GM19043 (cell line): Measurements from ENCODE around the gene P2RX3.

ENCODE experiments used
- ATAC-seq: cut with Tn5 transposase; IDR thresholded peaks from one replicate; pipeline ENCODE4 v1.9.1; 2021; ENCODE audit warnings: low read depth; ENCODE audit not compliant: unreplicated experiment

The P2RX3 gene

GRCh38 chr11:57309106-57310059 is 28.8 kb upstream of the P2RX3 start:
- ATAC-seq = no peak

- no peak for ATAC-seq
Measured at GRCh38 chr11:57310091-57310490, 28.1 kb upstream of the P2RX3 start.

DNA sequence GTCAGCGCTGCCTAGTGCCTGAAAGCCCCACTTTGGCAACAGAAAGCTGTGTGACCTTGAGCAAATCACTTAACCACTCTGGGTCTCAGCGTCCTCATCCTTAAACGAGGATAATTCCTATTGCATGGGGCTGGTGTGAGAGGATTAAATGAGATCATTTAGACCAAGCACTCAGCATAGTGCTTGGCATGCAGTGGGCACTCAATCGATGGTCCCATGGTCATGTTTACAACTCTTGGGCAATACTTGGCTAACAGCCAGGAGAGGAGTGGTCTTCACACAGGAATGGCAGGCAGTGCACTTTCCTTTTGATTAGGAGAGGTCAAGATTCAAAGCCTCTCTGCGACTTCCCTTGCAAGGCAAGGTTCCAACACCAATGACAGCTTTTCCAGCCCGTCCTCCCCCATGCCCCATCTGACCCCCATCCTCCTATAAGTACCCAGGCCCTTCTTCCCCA is 27.5 kb upstream of the P2RX3 start:
- ATAC-seq = no peak

DNA sequence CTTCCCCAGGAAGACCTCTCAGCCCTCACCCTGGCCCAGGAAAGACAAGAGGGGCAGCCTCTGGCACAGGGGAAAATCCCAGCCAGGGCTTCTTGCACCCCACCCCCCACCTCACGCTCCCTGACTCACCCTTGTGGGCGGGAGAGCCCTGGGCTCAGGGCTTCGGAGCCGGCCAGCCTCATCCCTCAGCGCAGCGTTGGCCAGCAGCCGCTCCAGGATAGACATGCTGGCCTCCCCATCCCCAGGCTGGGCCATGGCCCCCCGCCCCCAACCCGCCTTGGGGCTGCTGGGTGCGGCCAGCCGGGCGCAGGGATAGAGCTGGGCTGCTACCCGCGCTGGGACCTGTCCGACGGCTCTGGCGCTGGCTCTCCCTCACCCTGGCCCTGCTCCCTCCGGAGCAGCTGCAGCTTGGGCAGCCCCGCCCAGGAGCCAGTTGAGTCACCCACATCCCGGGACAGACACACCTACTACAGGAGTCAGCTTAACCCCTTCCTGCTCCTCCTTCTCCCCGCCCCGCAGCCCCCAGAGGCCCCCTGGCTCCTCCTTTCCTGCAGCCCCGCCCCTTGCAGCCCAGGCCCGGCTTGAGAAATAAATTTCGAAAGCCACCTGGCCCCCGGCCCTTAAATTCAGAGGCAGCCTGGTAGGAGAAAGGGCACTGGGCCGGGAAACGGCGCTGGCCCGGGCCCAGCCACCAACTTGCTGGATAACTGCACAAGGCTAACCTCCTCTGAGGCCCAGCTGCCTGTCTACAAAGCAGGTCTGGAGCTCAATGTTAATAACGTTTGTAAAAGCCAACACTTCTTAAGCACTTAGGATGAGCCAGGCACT is 26.8 kb upstream of the P2RX3 start:
- ATAC-seq = peak; percentile 97

DNA sequence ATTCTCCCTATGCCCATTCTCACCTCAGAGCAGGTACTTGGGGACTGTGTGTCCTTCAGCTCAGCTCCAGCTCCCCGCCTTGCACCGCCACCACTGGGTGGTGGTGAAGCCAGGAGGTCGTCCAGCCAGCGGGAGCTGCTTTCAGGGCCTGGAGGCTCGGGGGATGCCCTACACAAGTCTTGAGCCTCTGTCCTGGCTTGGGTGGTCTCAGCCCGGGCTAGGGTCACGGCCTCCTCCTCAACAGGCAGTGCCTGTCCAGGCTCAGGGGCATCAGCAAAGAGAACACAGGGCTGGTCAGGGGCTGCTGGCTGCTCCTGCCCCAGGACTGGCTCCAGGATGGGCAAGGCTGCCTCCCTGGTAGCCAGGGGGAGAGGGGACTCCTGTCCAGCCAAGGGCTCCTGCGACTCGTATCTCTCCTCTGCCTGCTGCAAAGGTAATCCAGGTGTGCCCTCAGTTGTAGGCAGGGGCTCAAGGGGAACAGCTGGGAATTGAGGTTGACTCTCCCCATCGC is 25.6 kb upstream of the P2RX3 start:
- no peak for ATAC-seq

DNA sequence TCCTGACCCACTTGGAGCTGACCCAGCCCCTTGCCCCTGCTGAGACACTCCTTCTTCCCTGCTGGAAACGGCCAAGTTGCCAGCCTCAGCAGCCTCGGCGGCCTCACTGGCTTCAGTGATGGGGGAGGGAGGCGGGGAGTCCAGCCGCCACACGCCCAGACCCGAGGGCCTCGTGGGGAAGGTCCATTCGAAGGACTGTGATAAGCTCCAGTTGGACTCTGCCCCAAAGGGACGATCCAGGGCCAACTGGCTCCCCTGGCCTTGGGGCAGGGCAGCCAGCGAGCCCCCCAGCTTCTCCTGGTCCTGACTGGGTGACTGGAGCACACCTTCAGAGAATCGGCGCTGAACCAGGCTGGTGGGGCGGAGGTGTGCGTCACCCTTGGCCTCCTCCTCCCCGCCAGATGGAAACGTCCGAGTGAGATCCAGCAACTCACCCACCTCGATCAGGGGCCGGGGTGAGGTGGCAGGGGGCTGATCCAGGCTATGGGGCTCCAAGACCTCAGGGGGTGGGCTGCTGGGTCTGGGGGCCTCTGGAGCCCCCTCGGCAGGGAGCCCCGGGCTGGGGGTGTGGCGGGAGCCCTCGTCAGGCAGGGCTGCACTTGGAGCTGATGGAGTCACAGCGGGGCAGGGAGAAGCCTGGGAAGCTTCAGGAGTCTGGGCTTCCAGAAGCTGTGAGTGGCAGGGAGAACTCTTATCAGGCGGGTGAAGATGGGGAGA is 24.9 kb upstream of the P2RX3 start:
- ATAC-seq = no peak

- no peak for ATAC-seq
Measured at GRCh38 chr11:57313788-57314135, 24.4 kb upstream of the P2RX3 start.

GRCh38 chr11:57314221-57314973 is 23.8 kb upstream of the P2RX3 start:
- ATAC-seq = no peak

- no peak for ATAC-seq
Measured at GRCh38 chr11:57315491-57315890, 22.7 kb upstream of the P2RX3 start.

- no peak for ATAC-seq
Measured at GRCh38 chr11:57316017-57316416, 22.1 kb upstream of the P2RX3 start.

DNA sequence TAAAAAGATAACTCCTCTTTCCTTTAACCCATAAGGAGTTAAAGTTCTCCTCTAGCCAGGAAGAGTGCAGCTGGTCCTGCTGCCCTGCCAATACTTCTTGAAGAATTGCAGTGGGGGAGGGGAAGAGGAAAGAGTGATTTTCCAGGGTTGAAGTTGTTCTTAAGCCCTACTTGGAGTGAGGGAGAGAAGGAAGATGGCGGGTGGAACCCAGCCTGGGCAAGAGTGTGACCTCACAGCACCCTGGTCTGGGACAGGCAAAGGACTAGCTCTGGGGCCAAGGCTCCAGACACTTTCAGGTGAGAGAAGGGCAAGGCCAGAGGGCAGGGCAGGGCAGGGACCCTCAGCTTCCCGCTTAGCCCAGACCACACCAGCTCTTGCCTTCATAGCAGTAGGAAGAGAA is 20.0 kb upstream of the P2RX3 start:
- ATAC-seq = no peak

- no peak for ATAC-seq
Measured at GRCh38 chr11:57320067-57320718, 18.0 kb upstream of the P2RX3 start.

DNA sequence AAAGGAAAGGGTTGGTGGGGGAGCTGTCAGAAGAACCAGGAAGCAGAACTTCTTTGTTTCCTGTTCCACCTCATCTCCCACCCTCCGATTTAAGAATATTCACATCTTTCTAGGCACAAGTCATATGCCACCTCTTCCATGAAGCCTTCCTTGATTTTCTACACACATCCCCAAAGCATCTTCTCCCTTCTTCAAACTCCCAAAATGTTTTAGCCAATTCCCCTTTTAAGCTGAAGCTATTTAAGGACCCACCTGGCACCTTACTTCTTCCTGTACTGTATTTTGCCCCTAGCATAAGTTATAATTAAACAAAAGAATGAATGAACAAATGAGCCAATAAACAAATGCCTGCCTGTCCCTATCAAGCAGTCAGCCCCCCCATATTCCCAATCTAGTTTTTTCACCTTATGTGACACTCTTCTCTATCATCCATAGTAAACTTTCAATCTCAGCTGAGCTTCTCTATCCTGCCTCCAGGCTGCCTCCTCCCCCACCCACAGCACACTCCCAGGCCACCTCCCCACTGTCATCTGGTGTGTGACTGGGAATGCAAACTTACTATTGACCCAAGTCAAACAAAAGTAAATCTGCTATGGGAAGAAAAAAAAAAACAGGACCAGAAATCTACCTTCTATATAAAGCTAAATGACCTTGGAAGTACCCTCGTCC is 17.3 kb upstream of the P2RX3 start:
- ATAC-seq = no peak

- no peak for ATAC-seq
Measured at GRCh38 chr11:57321388-57322255, 16.5 kb upstream of the P2RX3 start.

DNA sequence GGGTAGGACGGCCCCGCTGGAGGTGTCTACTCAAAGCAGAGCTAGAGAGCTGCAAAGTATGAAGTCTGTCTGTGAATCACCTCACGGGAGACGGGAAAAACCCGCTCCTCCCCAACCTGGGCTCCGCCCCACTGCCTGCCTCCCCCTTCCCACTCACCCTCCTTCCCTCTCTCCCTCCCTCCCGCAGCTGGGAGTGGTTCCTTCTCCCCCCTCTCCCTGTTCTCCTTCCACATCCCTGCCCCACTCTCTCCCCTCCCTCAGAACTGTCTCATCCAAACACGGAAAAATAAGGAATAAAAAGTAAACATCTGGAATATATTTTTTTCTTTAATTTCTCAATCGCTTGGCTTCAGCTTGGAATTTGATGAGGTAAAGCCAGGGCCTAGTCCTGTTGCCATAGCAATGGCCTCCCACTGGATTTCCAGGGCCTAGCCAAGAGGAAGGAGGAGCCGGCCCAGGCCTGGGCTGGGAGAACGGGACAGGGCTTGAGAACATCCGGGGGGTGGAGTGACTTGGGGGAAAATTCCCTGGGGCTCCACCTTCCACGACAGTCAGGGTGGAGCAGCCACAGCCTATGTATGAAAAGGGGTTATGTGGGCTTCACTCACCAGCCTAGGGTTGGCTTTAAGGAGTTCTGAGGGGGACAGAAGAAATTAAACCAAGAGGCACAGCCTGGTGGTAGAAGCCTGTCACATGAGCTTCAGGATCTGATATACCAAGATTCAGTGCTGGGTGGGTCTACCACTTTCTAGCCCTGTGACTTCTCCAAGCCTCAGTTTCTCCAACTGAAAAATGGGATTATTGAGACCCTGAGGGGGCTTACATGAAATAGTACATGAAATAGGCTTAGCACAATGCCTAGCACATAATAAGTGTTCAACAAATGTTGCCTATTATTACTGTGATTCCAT is 15.6 kb upstream of the P2RX3 start:
- no peak for ATAC-seq

DNA sequence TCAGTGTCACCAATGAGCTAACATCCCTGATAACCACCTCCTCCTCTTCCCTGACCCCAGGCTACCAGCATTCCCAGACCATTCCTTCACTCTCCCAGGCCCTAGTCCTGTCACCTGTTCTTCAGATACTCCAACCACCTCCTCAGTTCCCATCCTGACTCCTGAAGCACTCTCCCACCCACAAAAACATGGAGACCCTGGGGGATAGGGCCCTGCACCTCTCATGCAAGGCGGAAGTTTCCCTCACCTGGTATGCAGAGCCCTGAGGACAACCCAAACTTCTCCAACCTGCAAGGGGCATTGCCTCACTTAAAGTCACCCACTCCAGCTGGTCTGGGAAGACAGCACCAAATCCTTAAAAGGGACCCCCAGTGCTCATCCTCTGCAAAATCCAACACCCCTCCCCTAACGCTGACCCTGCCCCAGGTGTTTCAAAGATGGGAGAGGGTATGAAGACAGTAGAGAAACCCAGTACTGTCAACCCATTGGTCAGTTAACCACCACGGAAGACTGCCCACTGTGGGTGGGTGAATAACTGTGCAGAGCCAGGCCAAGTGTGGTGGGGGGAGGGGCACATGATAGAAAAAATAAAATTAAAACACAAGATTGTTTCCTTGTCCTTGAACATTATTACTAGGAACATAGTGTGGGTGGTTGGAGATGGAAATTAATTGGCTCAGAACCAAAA is 14.8 kb upstream of the P2RX3 start:
- no peak for ATAC-seq

GRCh38 chr11:57323855-57324153 is 14.3 kb upstream of the P2RX3 start:
- ATAC-seq = no peak
